AG10803 (cell line): ENCODE results near the gene BAK1.
"Not testable (repeated sequence)": the region's sequence is repeated elsewhere in the genome, so short reads cannot be mapped to it uniquely, and the experiment has no call there.

Source experiments
- DNase-seq: peaks from one replicate; pipeline ENCODE4 v3.0.0; 2010; ENCODE audit warnings: low read depth
- H3K4me3 ChIP-seq: 2 replicates; pipeline ENCODE4 v1.5.1; 2011; ENCODE audit warnings: mild to moderate bottlenecking, low read length, control low read depth
- CTCF ChIP-seq: conservative IDR thresholded peaks from 2 replicates; pipeline ENCODE4 v1.5.1; 2011; ENCODE audit warnings: mild to moderate bottlenecking, low read length, control low read depth, inconsistent platforms

BAK1 gene

GRCh38 chr6:33549196-33549595 is 30.9 kb downstream of the BAK1 start:
- no peak for TF ChIP-seq CTCF
- no peak overlapping the region for H3K4me3 ChIP-seq
- no peak for DNase-seq

GRCh38 chr6:33547499-33547898 is 32.6 kb downstream of the BAK1 start:
- TF ChIP-seq CTCF, result no peak
- H3K4me3 ChIP-seq, result no peak overlapping the region
- no peak for DNase-seq

- DNase-seq, result no peak
- no peak overlapping the region for H3K4me3 ChIP-seq
- TF ChIP-seq CTCF, result no peak
Measured at GRCh38 chr6:33546766-33547165, 33.3 kb downstream of the BAK1 start.

- DNase-seq, H3K4me3 ChIP-seq: not testable (repeated sequence)
Measured at GRCh38 chr6:33545292-33545691, 34.8 kb downstream of the BAK1 start.

- DNase-seq, result no peak
- no peak for TF ChIP-seq CTCF
- H3K4me3 ChIP-seq, result no peak overlapping the region
Measured at GRCh38 chr6:33543116-33543515, 37.0 kb downstream of the BAK1 start.

- no peak for TF ChIP-seq CTCF
Measured at GRCh38 chr6:33540768-33541167, 39.3 kb downstream of the BAK1 start.

GRCh38 chr6:33534702-33535101 is 45.4 kb downstream of the BAK1 start:
- no peak for DNase-seq
- no peak for TF ChIP-seq CTCF
- no peak overlapping the region for H3K4me3 ChIP-seq

More at GRCh38 chr6:33540768-33541167, 39.3 kb downstream of the BAK1 start:
- DNase-seq, result no peak
- no peak overlapping the region for H3K4me3 ChIP-seq

- DNase-seq, H3K4me3 ChIP-seq: not testable (repeated sequence)
Measured at GRCh38 chr6:33533163-33533869, 46.8 kb downstream of the BAK1 start.

- not testable (repeated sequence) for H3K4me3 ChIP-seq, DNase-seq
Measured at GRCh38 chr6:33532431-33532830, 47.6 kb downstream of the BAK1 start.

- not testable (repeated sequence) for H3K4me3 ChIP-seq, DNase-seq
Measured at GRCh38 chr6:33530617-33531016, 49.5 kb downstream of the BAK1 start.
